ENCODE data around the gene PACSIN1.

GRCh38 chr6:34563513-34563870 is 97.6 kb downstream of the PACSIN1 start:
- TF ChIP-seq, protein P1, sequence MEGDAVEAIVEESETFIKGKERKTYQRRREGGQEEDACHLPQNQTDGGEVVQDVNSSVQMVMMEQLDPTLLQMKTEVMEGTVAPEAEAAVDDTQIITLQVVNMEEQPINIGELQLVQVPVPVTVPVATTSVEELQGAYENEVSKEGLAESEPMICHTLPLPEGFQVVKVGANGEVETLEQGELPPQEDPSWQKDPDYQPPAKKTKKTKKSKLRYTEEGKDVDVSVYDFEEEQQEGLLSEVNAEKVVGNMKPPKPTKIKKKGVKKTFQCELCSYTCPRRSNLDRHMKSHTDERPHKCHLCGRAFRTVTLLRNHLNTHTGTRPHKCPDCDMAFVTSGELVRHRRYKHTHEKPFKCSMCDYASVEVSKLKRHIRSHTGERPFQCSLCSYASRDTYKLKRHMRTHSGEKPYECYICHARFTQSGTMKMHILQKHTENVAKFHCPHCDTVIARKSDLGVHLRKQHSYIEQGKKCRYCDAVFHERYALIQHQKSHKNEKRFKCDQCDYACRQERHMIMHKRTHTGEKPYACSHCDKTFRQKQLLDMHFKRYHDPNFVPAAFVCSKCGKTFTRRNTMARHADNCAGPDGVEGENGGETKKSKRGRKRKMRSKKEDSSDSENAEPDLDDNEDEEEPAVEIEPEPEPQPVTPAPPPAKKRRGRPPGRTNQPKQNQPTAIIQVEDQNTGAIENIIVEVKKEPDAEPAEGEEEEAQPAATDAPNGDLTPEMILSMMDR (conservative IDR thresholded peaks at IDR 0.05; ENCODE audit: low read depth, low read length) = no peak
- no peak for TF ChIP-seq MAZ (IDR thresholded peaks at IDR 0.05; ENCODE audit: borderline replicate concordance, low read depth, low read length)
- TF ChIP-seq, protein P2, sequence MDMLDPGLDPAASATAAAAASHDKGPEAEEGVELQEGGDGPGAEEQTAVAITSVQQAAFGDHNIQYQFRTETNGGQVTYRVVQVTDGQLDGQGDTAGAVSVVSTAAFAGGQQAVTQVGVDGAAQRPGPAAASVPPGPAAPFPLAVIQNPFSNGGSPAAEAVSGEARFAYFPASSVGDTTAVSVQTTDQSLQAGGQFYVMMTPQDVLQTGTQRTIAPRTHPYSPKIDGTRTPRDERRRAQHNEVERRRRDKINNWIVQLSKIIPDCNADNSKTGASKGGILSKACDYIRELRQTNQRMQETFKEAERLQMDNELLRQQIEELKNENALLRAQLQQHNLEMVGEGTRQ (IDR thresholded peaks at IDR 0.05; ENCODE audit: low read depth, low read length) = no peak
- no peak for TF ChIP-seq RFX5 (IDR thresholded peaks at IDR 0.05; ENCODE audit: low read depth, low read length)
- TF ChIP-seq POLR2A (IDR thresholded peaks at IDR 0.05; ENCODE audit: low read depth, low read length) = no peak
- TF ChIP-seq FOS (IDR thresholded peaks at IDR 0.05; ENCODE audit: low read depth, low read length) = no peak
- TF ChIP-seq RAD21 (IDR thresholded peaks at IDR 0.05; ENCODE audit: low read length) = no peak
- no peak for TF ChIP-seq RCOR1 (IDR thresholded peaks at IDR 0.05; ENCODE audit: insufficient replicate concordance, low read length)
- no peak for TF ChIP-seq CHD1 (IDR thresholded peaks at IDR 0.05; ENCODE audit: low read depth, low read length)
- TF ChIP-seq NFE2L2 (IDR thresholded peaks at IDR 0.05; ENCODE audit: low read depth, low read length) = no peak
- TF ChIP-seq CEBPB (IDR thresholded peaks at IDR 0.05; ENCODE audit: low read depth, low read length) = no peak
